Muscle of back (tissue), 13 donors: ENCODE data around the gene AK2. TPM values are rescaled to one million over a fixed set of nuclear protein-coding genes. Genes with fewer than 3 reads are reported as not detected.
"Not testable (repeated sequence)": the region's sequence is repeated elsewhere in the genome, so short reads cannot be mapped to it uniquely, and the experiment has no call there.

Experiments used
- DNase-seq, 3 donors: peaks; one replicate each; pipeline versions ENCODE4 v3.0.0 to v3.0.0-alpha.2; 2013
- long read RNA-seq, 9 donors: transcript quantifications; one replicate each; lab custom pipeline, GENCODE V29; 2026
- polyA plus RNA-seq, 10 donors: library from polyadenylated mRNA; unstranded; fragments of 120-200 nt; gene quantifications; one replicate each; pipeline ENCODE4 v1.2.1, GENCODE V29; 2013; ENCODE audit not compliant: insufficient read length in 10 of 10

The AK2 gene
- 100 to 1,000 TPM; 101 to 150 (median 118) TPM for polyA plus RNA-seq
- long read RNA-seq, donor 1, transcript AK2-202 (7 exons, 3,586 nt) = minor isoform, 9 of 60 reads
- long read RNA-seq, donor 1, transcript AK2-201 (6 exons, 1,021 nt) = major isoform, 26 of 60 reads
- long read RNA-seq, donor 1, partial matches to known transcripts = 22 of 60 reads
- long read RNA-seq, donor 1, other reads (novel, unspliced or antisense) = 0 of 60 reads
- long read RNA-seq, donor 2, transcript AK2-201 (6 exons, 1,021 nt) = major isoform, 24 of 57 reads
- long read RNA-seq, donor 2, transcript AK2-202 (7 exons, 3,586 nt) = minor isoform, 10 of 57 reads
- long read RNA-seq, donor 2, transcript AK2-212 (7 exons, 886 nt) = minor isoform, 5 of 57 reads
- long read RNA-seq, donor 2, partial matches to known transcripts = 18 of 57 reads
- long read RNA-seq, donor 2, other reads (novel, unspliced or antisense) = 0 of 57 reads
- long read RNA-seq, donor 3 = 0 reads
- long read RNA-seq, donor 4, transcript AK2-201 (6 exons, 1,021 nt) = major isoform, 14 of 40 reads
- long read RNA-seq, donor 4, transcript AK2-202 (7 exons, 3,586 nt) = minor isoform, 7 of 40 reads
- long read RNA-seq, donor 4, partial matches to known transcripts = 17 of 40 reads
- long read RNA-seq, donor 4, other reads (novel, unspliced or antisense) = 0 of 40 reads
- long read RNA-seq, donor 5, transcript AK2-202 (7 exons, 3,586 nt) = minor isoform, 5 of 51 reads
- long read RNA-seq, donor 5, transcript AK2-212 (7 exons, 886 nt) = minor isoform, 5 of 51 reads
- long read RNA-seq, donor 5, transcript AK2-201 (6 exons, 1,021 nt) = major isoform, 22 of 51 reads
- long read RNA-seq, donor 5, partial matches to known transcripts = 17 of 51 reads
- long read RNA-seq, donor 5, other reads (novel, unspliced or antisense) = 0 of 51 reads
- long read RNA-seq, donor 6, transcript AK2-201 (6 exons, 1,021 nt) = major isoform, 24 of 65 reads
- long read RNA-seq, donor 6, transcript AK2-202 (7 exons, 3,586 nt) = minor isoform, 12 of 65 reads
- long read RNA-seq, donor 6, partial matches to known transcripts = 27 of 65 reads
- long read RNA-seq, donor 6, other reads (novel, unspliced or antisense) = 0 of 65 reads
- long read RNA-seq, donor 7, transcript AK2-202 (7 exons, 3,586 nt) = minor isoform, 5 of 37 reads
- long read RNA-seq, donor 7, transcript AK2-201 (6 exons, 1,021 nt) = major isoform, 15 of 37 reads
- long read RNA-seq, donor 7, partial matches to known transcripts = 10 of 37 reads
- long read RNA-seq, donor 7, other reads (novel, unspliced or antisense) = 0 of 37 reads
- long read RNA-seq, donor 8, transcript AK2-201 (6 exons, 1,021 nt) = major isoform, 20 of 51 reads
- long read RNA-seq, donor 8, partial matches to known transcripts = 21 of 51 reads
- long read RNA-seq, donor 8, other reads (novel, unspliced or antisense) = 0 of 51 reads
- long read RNA-seq, donor 9, partial matches to known transcripts = 0 of 6 reads
- long read RNA-seq, donor 9, other reads (novel, unspliced or antisense) = 0 of 6 reads

DNA sequence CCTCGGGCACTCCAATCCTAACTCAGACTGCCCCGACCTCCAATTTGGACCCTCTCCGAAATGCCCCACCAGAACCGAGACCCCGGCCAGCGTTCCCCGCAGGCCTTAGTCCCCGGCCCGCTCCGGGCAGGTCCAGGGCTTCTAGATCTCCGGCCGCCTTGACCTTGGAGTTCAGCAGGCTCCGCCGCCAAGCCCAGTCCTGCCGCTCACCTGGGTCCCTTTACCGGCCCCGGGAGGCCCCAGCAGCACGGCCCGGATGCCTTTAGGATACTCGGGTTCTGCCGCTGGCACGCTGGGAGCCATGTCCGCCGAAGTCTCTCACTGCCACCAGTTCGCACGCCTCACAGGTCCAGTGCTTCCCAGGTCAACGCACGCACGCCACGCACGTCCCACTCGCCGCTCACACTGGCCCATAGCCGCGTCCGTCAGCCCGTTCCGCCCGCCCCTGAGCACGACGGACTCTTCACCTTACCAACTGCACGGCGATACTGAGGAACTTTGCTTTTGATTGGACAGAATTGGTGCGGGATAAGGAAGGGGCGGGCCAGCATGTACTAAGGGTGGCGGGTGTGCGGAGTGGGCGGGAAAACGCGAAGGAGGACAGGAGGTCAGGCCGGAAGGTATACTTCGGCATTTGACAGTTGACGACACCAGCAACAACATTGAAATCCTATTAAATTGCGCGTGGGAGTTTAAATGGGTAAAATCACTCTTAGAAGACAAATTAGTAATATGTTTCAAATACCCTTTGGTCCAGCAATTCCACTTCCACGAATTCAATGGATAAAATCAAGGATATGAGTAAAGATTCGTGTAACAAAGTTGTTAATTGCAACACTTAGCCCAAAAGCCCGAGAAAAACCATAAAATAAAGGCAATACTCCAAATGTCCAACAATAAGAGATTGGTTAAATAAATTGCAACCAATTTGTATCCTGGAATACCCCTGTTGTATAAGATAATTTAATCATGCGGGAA lies at the start of gene AK2:
Gene AK2, minus strand, starts transcription at position 358 of the 978 bp plus-strand sequence. Its CDS starts 55 bp downstream, at position 303.
- DNase-seq = peak; percentile 95 to 98 (median 98)

DNA sequence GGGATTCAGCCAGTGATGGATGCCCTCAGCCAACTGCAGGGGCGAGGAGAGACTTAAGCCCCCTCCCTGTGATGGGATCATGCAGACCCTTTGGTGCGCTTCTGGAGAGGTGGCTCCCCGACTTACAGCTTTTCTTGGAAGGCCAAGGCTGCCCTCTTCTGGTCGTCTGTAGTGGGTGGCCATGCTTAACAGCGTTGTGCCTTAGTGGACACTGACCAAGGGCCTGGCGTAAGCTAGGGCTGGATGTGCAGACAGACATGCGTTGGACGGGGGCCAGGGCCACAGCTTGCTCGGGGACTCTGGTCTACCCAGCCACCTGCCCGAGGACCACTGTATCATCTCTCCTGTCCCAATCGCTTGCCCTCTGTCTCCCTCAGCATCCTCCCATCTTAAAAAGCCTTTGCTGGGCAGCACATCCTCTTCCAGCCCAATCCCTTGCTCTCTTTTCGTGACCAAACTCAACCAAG lies 49.7 kb upstream of the AK2 start:
- peak; percentile 59 to 87 (median 79) for DNase-seq

DNA sequence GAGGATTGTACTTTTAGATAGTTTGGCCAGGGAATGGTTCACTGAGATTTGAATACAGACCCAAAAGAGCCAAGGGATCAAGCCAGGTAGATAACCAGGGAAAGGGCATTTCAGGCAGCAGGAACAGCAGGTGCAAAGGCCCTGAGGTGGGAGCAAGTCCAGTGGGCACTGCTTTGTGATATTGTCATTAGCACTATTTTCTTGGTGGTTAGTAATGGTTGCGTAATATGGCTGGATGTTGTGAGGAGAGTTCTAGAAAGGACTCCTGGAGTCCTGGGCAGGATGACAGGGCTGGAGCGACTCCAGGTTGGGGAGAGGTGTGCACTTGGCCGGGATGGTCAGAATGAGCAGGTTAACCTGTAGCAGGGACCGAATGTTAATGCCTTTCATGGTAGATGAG lies 48.6 kb upstream of the AK2 start:
- no peak for DNase-seq

DNA sequence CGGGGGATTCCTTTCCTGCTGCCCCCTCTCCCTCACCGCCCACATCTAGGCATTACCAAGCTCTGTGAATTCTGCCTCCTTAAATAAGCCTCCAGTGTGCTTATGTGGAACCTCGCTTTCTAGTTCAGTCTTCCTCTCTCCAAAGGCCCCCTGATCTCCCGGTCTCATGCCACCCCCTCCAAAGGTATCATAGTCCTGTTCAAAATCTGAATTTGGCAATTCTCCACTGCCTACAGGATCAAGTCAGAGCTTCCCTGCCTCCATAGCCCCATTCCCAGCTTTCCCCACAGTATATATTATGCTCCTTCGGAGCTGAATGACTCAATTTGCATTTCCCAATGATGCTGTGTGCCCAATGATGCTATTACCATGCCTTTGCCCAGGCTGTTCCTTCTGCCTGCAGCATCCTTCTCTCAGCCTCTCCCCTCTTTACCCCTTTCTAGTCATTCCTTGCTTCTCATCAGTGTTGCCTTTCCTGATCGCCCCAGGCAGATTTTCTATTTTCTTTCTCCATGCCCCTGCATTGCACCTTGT lies 46.0 kb upstream of the AK2 start:
- no peak for DNase-seq

DNA sequence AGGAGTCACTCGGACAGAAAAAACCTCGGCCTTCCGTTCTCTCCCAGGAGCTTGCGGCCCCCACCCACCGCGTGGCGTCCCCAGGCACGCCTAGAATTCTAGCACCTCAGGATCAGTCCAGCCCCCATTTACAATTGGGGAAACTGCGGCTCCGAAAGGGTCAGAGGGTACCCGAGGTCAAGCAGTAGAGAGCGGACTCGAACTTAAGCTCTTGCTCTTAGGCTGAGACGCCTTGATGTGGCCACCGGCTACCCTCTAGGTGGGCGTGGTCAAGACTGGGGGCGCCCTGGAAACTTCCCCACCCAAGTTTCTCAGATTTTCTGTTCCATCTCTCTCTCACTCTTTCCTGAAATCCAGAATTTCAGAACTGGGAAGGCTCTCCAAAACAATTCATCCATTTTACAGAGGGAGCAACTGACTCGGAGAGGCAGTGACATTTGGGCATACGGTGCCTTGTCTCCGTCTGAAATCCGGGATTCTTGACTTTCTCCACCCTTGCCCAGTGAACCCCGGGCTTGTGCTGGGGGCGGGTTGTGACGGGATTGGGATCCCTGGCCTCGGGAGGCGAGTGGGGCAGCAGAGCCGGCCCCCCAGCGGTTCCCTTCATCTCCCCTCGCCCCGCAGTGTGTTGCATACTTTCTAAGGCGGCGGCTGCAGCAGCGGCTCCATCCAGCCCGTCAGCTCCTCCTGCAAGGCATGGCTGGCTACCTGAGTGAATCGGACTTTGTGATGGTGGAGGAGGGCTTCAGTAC lies 45.0 kb upstream of the AK2 start:
- DNase-seq = no peak

DNA sequence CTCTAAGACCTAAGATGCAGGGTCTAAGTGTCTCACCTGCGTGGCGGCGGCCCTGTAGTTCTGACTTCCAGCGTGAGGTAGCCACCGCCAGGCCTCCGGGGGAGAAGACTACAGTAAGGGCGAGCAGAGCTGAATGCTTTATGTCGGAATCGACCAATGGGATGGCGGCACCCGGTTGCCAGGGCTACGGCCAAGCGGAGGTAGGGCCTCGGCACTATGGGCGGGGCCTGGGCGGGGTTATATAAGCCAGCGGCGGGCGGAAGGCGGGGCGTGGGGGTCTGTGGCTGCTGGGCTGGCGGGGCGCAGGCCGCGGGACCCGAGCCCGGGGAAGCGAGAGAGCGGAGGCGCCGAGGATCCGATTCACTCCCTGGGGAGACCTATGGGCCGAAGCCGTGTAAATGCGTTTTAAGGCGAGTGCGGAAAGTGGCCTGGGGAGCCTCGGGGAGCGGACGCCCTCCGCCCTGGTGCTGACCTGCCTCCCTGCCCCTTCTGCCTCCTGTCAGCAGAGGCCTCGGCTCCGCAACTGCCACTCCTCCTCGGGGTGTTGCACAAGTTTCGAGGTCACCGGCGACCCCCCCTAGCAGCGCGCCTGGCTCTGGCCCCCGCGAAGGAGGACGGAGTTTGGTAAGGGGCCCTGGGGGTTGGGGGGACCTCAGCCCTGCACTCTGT lies 44.3 kb upstream of the AK2 start, which contains the start of gene AZIN2:
Gene AZIN2, plus strand, starts transcription at position 269 of the 669 bp plus-strand sequence. CDS start 1,097 bp downstream, outside the sequence.
- DNase-seq = peak; percentile 90 to 97 (median 96)

DNA sequence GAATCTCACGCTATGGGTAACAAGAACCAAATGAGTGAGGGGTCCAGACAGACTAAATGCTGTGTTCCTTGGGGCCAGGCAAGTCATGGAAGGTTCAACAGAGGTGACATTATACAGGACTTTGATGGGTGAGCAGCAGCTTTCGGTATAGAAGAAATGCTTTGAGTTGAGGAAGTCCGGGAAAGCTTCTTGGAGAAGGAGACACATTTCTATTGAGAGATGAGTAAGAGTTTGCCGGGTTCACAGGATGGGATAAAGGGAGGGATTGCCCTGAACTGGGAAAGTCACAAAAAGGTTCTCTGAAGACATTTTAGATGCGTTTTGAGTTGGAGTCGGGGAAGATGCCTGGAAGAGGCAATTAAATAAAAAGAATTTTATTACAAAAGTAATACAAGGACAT lies 43.7 kb upstream of the AK2 start:
- DNase-seq = no peak

DNA sequence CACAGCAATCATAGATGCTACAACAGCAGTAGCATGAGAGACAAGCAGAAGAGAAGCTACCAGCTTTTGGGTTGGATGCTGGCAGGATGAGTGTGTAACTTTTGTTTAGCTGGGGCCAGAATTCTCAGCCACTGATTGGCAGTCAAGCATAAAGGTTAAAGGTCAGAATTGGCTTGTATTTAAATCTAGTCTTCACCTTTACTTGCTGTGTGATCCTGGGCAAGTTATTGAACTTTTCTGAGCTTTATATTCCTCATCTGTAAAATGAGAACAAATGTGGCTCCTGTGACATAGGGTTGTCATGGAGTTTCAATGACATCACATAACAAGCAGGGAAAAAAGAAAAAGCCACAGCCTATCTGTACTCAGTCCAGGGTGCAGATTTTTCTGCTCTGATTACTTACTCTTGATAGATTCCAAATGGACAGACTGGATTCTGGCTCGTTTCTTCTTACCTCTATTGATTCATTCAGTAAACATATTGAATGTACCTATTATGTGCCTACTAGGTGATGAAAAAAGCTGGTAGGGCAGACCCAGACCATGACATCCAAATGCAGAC lies 41.4 kb upstream of the AK2 start:
- no peak for DNase-seq

DNA sequence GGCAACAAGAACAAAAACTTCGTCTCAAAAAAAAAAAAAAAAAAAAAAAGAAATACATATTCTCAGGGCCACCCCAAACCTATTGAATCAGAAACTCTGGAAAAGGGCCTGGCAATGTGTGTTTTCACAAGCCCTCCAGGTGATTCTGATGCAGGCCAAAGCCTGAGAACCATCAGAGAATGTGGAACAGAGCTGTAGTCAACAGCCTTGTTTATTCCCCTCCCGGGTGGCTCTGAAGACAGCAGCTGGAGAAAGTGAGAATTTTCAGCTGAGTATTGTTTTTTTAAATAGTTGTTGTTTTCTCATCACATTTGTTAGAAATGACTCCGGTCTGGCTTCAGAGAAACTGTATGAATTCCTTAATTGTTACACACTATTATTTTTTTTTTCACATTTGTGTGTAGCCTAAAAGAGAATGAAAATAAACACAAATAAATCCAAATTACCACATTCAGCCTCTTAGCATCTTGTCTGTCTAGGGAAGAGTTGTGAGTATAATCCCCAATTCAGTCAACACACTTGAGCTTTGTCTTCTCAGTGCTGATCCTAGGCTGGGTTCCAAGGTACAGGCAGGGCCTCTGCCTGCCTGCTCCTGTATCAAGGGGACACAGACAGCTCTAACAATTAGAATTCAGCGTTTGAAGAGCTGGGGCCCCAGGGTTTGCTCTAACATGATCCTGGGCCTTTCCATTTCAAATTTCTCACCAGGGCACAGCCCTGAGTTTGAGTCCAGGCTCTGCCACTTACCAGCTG lies 37.7 kb upstream of the AK2 start:
- no peak for DNase-seq

DNA sequence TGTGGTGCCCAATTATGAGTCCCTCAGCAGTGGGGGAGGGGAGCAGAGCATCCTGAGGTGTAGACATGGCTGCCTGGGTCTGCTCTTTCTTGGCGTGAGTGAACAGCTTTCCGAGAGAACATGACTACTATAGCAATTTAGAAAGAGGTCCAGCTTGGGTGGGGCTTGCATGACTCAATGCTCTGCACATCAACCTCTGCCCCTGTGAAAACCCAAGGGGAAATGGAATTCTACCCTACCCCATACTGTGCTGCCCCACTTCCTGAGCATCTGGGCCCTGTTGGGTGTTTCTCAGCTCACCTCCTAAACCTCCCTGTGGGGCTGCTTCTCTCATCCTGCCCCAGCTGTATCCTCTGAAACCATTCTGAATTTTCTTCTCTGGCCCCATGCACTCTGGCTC lies 36.0 kb upstream of the AK2 start:
- no peak for DNase-seq

DNA sequence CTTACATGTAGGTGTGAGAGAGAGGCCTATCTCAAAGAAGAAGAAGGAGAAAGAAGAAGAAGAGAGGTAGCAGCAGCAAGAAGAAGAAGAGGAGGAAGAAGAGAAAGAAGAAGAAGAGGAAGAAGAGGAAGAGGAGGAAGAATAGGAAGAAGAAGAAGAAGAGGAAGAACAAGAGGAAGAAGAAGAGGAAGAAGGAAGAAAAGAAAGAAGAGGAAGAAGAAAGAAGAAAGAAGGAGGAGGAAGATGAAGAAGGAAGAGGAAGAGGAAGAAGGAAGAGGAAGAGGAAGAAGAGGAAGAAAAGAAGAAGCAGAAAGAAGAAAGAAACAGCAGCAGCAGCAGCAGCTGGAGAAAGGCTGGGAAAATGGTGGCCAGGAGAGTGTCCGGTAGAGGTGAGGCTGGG lies 33.9 kb upstream of the AK2 start:
- DNase-seq = no peak

DNA sequence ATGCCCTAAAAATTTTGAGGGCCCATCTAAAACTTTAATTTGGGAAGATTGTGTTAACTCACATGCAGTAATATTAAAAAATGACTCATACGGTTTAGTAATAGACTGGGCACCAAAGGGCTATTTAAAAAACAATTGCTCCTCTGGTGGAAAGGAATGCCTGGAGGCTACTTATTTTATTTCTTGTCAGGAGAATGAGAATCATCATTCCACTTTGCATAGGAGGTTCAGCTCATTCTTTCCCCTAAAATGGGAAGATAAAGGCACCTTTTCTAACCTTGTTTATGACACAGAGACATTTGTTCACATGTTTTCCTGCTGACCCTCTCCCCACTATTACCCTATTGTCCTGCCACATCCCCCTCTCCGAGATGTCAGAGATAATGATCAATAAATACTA lies 31.4 kb upstream of the AK2 start:
- DNase-seq = not testable (repeated sequence)

DNA sequence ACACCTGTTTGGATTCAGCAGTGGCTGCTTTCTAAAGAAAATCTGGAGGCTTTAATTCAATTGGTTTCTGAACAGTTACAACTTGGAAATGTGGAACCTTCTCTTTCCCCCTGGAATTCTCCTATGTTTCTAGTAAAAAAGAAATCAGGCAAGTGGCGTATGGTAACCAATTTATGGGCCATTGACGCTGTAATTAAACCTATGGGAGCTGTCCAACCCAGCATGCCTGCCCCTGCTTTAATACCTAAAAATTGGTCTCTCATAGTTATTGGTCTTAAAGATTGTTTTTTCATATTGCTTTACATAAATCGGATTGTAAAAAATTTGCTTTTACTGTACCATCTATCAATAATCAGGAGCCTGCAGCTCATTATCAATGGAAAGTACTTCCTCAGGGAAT lies 29.8 kb upstream of the AK2 start:
- not testable (repeated sequence) for DNase-seq

DNA sequence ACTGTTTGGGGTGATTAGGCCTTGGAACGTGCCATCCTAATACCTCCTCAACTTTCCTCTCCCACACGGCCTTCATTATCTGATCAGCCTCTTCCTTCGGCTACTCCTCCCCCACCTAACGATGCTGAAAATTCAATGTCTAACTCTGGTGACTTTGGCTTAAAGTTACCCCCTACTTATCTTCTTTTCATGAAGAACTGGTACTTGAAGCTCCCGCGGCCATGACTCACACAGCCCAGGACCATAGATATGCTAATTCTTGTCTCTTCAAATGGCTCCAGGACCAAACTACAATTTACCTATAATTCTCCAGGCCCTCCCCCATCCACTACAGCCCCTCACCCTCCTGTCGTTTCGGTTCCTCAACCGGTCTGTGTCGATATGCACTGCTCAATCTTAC lies 28.6 kb upstream of the AK2 start:
- DNase-seq = no peak

DNA sequence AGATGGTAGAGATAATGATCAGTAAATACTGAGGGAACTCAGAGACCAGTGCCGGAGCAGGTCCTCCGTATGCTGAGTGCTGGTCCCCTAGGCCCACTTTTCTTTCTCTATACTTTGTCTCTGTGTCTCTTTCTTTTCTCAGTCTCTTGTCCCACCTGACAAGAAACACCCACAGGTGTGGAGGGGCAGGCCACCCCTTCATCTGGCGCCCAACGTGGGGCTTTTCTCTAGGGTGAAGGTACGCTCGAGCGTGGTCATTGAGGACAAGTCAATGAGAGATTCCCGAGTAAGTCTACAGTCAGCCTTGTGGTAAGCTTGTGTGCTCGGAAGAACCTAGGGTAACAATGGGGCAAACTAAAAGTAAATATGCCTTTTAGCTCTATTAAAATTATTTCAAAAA lies 27.6 kb upstream of the AK2 start:
- DNase-seq = not testable (repeated sequence)

DNA sequence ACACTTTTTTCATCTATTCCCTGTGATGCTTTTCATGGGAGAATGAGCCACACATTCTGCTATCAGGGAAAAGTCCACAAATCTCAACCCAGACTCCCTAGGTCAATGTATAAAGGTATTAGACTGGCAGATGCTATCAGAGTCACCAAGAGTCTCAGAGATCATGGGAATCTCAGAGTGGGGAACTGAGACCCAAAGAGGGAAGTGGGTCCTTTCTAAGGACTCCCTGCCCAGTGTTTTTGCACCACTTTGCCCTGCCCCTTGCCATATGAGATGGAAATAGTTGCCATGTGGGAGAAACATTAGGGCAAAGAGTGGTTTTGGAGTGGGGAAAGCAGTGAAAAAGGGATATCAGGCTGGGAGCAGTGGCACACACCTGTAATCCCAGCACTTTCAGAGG lies 25.2 kb upstream of the AK2 start:
- DNase-seq = no peak

DNA sequence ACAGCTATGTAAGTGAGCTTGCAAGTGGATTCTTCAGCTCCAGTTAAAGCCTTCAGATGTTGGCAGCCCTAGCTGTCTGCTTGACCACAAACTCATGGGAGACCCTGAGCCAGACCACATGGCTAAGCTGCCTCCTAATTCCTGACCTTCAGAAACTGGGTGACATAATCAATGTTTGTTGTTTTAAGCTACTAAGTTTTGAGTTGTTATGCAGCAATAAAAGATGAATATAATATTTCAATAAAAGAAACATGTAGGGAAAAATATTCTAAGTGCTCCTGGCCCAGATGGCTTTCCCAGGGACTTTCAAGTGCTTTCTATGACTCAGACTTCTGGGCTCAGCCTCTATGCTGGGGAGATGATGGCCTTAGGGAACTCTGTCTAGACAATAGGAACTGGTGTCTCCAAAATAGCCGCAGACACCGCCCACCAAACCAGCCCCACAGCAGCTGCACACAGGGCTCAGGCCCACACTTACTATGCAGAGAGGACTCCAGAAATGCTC lies 23.9 kb upstream of the AK2 start:
- peak; percentile 79 to 94 (median 90) for DNase-seq
